HG03520 (cell line): Measurements from ENCODE around the gene RHBDD1.
"Not testable (repeated sequence)": the region's sequence is repeated elsewhere in the genome, so short reads cannot be mapped to it uniquely, and the experiment has no call there.

ENCODE experiments used
- ATAC-seq: cut with Tn5 transposase; IDR thresholded peaks from one replicate; pipeline ENCODE4 v1.9.1; 2021; ENCODE audit warnings: mild to moderate bottlenecking, moderate library complexity; ENCODE audit not compliant: unreplicated experiment

Gene RHBDD1

GRCh38 chr2:226799211-226799975 lies 36.5 kb upstream of the RHBDD1 start, which contains the start of gene IRS1:
Gene IRS1, minus strand, starts transcription at chr2:226799820. Its CDS starts 1,082 bp downstream, at chr2:226798738.
- peak; percentile 33 for ATAC-seq

- ATAC-seq: no peak
These were observed 35.6 kb upstream of the RHBDD1 start for GRCh38 chr2:226799976-226800940.

- peak; percentile 80 for ATAC-seq
These were observed 34.7 kb upstream of the RHBDD1 start for GRCh38 chr2:226800941-226801784.

- no peak for ATAC-seq
These were observed 33.3 kb upstream of the RHBDD1 start for GRCh38 chr2:226802573-226802972.

- no peak for ATAC-seq
These were observed 32.4 kb upstream of the RHBDD1 start for GRCh38 chr2:226803410-226803809.

GRCh38 chr2:226813148-226813701 lies 22.6 kb upstream of the RHBDD1 start:
- no peak for ATAC-seq

GRCh38 chr2:226818930-226819329 lies 16.9 kb upstream of the RHBDD1 start:
- ATAC-seq: no peak

GRCh38 chr2:226825056-226825455 lies 10.8 kb upstream of the RHBDD1 start:
- no peak for ATAC-seq

- no peak for ATAC-seq
These were observed 7.7 kb upstream of the RHBDD1 start for GRCh38 chr2:226828191-226828590.

- no peak for ATAC-seq
These were observed 5.9 kb upstream of the RHBDD1 start for GRCh38 chr2:226829721-226830631.

GRCh38 chr2:226831266-226831665 lies 4.6 kb upstream of the RHBDD1 start:
- no peak for ATAC-seq

GRCh38 chr2:226832061-226832460 lies 3.8 kb upstream of the RHBDD1 start:
- no peak for ATAC-seq

GRCh38 chr2:226834880-226835279 lies 974 bp upstream of the RHBDD1 start:
- not testable (repeated sequence) for ATAC-seq

- peak; percentile 19 for ATAC-seq
These were observed 446 bp upstream of the RHBDD1 start for GRCh38 chr2:226835420-226835795.

- peak; percentile 2 for ATAC-seq
These were observed 663 bp downstream of the RHBDD1 start for GRCh38 chr2:226836548-226836885.

GRCh38 chr2:226837334-226837733 lies 1.5 kb downstream of the RHBDD1 start:
- ATAC-seq: no peak

- no peak for ATAC-seq
These were observed 2.1 kb downstream of the RHBDD1 start for GRCh38 chr2:226837787-226838603.

- no peak for ATAC-seq
These were observed 2.9 kb downstream of the RHBDD1 start for GRCh38 chr2:226838722-226839121.

- no peak for ATAC-seq
These were observed 3.3 kb downstream of the RHBDD1 start for GRCh38 chr2:226839161-226839560.
